Smooth muscle cell (in vitro differentiated cells): Measurements from ENCODE around the gene LSM14A. TPM values are rescaled to one million over a fixed set of nuclear protein-coding genes. Genes with fewer than 3 reads are reported as not detected.
"Not testable (repeated sequence)": the region's sequence is repeated elsewhere in the genome, so short reads cannot be mapped to it uniquely, and the experiment has no call there.

Experiments
- DNase-seq: peaks from one replicate; lab custom pipeline; 2025; ENCODE audit not compliant: unreplicated experiment; lab: John Stamatoyannopoulos, UW
- H2AFZ ChIP-seq: fragments of 200-600 bp; sonication (generic); 2 replicates; pipeline ENCODE4 v1.6.0; 2016; ENCODE audit warnings: antibody characterized with exemption, low read depth, mild to moderate bottlenecking
- H3F3A ChIP-seq: fragments of 200-600 bp; sonication (generic); 2 replicates; pipeline ENCODE4 v1.6.0; 2017; ENCODE audit warnings: antibody characterized with exemption, low read depth
- H3K27ac ChIP-seq: fragments of 200-600 bp; sonication (generic); 2 replicates; pipeline ENCODE4 v1.5.1; 2016; ENCODE audit warnings: low read depth, mild to moderate bottlenecking
- H3K27me3 ChIP-seq: fragments of 200-600 bp; sonication (generic); 2 replicates; pipeline ENCODE4 v1.6.1; 2016; ENCODE audit warnings: low read depth, mild to moderate bottlenecking
- H3K36me3 ChIP-seq: fragments of 200-600 bp; sonication (generic); 2 replicates; pipeline ENCODE4 v1.5.1; 2016; ENCODE audit warnings: low read depth
- H3K4me1 ChIP-seq: fragments of 200-600 bp; sonication (generic); 2 replicates; pipeline ENCODE4 v1.5.1; 2016; ENCODE audit warnings: low read depth
- H3K4me2 ChIP-seq: fragments of 200-600 bp; sonication (generic); 2 replicates; pipeline ENCODE4 v1.6.0; 2016; ENCODE audit warnings: mild to moderate bottlenecking
- H3K4me3 ChIP-seq: fragments of 200-600 bp; sonication (generic); 2 replicates; pipeline ENCODE4 v1.5.1; 2016; ENCODE audit warnings: mild to moderate bottlenecking
- H3K79me2 ChIP-seq: fragments of 200-600 bp; sonication (generic); 2 replicates; pipeline ENCODE4 v1.6.0; 2016; ENCODE audit warnings: low read depth, mild to moderate bottlenecking
- H3K9ac ChIP-seq: fragments of 200-600 bp; sonication (generic); 2 replicates; pipeline ENCODE4 v1.6.0; 2016; ENCODE audit warnings: low read depth
- H3K9me3 ChIP-seq: fragments of 200-600 bp; sonication (generic); replicated peaks from 2 replicates; pipeline ENCODE4 v1.5.1; 2016; ENCODE audit warnings: low read depth
- H4K20me1 ChIP-seq: fragments of 200-600 bp; sonication (generic); 2 replicates; pipeline ENCODE4 v1.6.0; 2016; ENCODE audit warnings: low read depth
- WGBS: methylation state at CpG from one replicate; pipeline ENCODE4 v1.1.7; 2016; ENCODE audit warnings: low lambda C conversion rate; 5-methylcytosine and 5-hydroxymethylcytosine counted together
- polyA plus RNA-seq: library from polyadenylated mRNA; unstranded; fragments of >200 nt; fragmentation: Nextera tagmentation; extraction: Ambion mirVana; gene quantifications from 2 replicates; pipeline ENCODE4 v1.2.1, GENCODE V29; 2016
- total RNA-seq: library from RNA; depleted of rRNA; stranded (reverse); fragments of >200 nt; gene quantifications from 2 replicates; pipeline ENCODE4 v1.2.3, GENCODE V29; 2014
- TF ChIP-seq, protein P1 (sequence below): fragments of 200-600 bp; sonication (generic); IDR thresholded peaks from 2 replicates; pipeline ENCODE4 v1.5.1; 2017; ENCODE audit warnings: borderline replicate concordance, mild to moderate bottlenecking, antibody characterized with exemption; ENCODE audit not compliant: insufficient read depth, poor library complexity, severe bottlenecking

LSM14A gene
- total and polyA plus RNA-seq, 2 experiments from 2014 or later = 63.0 to 90.9 TPM

DNA sequence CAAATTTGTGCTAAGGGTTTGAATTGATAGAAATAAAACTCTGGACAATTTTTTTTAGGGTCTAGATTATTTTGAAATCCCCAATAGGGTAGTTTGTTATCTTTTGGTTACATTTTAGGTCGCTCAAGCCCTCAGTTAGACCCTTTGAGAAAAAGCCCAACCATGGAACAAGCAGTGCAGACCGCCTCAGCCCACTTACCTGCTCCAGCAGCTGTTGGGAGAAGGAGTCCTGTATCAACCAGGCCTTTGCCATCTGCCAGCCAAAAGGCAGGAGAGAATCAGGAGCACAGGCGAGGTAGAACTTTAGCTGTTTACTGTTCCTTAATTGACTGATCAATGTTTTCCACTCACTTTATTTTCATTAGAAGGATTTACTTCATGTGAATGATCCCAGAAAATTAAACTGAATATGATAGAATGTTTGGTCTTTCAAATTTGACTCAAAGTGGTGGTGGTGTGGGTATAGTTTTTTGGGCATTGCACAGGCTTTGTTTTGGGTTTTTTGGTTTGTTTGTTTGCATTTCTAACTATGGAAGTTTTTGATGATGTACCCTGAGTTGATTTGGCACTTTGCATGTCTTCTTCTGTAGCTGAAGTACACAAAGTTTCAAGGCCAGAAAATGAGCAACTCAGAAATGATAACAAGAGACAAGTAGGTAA, 42.8 kb downstream of the LSM14A start:
- H4K20me1 ChIP-seq = peaks cover 95% of the 10 kb centered on the region
- H3K79me2 ChIP-seq = peaks cover 32% of the 10 kb centered on the region
- WGBS = 100% methylated on average over 3 of the region's 3 CpGs
- H3K4me3 ChIP-seq = no peak overlapping the region
- H3K4me2 ChIP-seq = no peak overlapping the region
- H2AFZ ChIP-seq = no peak overlapping the region
- no peaks in the 10 kb centered on the region for H3K9me3 ChIP-seq
- TF ChIP-seq, protein P1, sequence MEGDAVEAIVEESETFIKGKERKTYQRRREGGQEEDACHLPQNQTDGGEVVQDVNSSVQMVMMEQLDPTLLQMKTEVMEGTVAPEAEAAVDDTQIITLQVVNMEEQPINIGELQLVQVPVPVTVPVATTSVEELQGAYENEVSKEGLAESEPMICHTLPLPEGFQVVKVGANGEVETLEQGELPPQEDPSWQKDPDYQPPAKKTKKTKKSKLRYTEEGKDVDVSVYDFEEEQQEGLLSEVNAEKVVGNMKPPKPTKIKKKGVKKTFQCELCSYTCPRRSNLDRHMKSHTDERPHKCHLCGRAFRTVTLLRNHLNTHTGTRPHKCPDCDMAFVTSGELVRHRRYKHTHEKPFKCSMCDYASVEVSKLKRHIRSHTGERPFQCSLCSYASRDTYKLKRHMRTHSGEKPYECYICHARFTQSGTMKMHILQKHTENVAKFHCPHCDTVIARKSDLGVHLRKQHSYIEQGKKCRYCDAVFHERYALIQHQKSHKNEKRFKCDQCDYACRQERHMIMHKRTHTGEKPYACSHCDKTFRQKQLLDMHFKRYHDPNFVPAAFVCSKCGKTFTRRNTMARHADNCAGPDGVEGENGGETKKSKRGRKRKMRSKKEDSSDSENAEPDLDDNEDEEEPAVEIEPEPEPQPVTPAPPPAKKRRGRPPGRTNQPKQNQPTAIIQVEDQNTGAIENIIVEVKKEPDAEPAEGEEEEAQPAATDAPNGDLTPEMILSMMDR = no peak
- DNase-seq = no peak
- no peak overlapping the region for H3K9ac ChIP-seq
- peaks cover 3% of the 10 kb centered on the region for H3K36me3 ChIP-seq
- H3F3A ChIP-seq = peaks cover 28% of the 10 kb centered on the region
- H3K27ac ChIP-seq = no peak overlapping the region
- H3K27me3 ChIP-seq = no peaks in the 10 kb centered on the region
- H3K4me1 ChIP-seq = no peaks in the 10 kb centered on the region

DNA sequence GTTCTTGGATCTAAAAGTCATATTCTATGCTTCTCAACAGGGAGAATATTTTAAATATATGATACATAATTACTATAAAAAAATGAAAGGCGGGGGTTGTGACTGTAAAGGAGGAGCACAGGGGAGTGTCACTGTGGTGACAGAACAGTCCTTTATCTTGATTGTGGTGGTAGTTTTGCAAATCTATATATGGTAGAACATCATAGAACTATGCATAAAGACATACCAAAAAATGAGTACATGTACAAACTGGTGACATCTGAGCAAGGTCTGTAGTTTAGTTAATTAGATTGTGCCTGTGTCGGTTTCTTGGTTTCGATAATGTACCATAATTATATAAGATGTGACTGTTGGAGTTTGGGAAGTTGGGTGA, 43.3 kb downstream of the LSM14A start:
- Histone ChIP-seq H3K27me3 (no peaks in the 10 kb centered on the region), H3K36me3 (peaks cover 3% of the 10 kb centered on the region), H4K20me1 (peaks cover 95% of the 10 kb centered on the region), H3K9me3 (no peaks in the 10 kb centered on the region), H3K4me1 (no peaks in the 10 kb centered on the region), H3K27ac (no peak overlapping the region), H3K4me2 (no peak overlapping the region), H3K9ac (no peak overlapping the region), H2AFZ (no peak overlapping the region), H3K4me3 (no peak overlapping the region), H3F3A (peaks cover 28% of the 10 kb centered on the region), H3K79me2 (peaks cover 34% of the 10 kb centered on the region)
- 97% methylated on average over 3 of the region's 3 CpGs for WGBS
- TF ChIP-seq, protein P1 = no peak
- DNase-seq = no peak

DNA sequence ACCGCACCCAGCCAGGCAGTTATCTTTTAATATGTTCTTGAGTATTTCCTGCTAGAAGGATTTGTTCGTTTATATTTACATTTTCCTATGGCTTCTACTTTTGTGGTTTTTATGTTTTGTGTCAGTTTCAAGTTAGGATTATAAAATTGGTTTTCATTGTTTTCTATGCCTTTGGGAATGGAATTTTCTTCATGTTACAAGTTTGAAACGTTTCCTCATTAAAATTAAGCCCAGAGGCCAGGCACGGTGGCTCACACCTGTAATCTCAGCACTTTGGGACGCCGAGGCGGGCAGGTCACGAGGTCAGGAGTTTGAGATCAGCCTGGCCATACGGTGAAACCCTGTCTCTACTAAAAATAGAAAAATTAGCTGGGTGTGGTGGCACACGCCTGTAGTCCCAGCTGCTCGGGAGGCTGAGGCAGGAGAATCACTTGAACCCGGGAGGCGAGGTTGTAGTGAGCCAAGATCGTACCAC, 44.5 kb downstream of the LSM14A start:
- DNase-seq, H3K9ac ChIP-seq, H2AFZ ChIP-seq, H3K27ac ChIP-seq, H3K27me3 ChIP-seq, H3K4me3 ChIP-seq, H3K9me3 ChIP-seq, H3K36me3 ChIP-seq, H3K4me2 ChIP-seq, H3K4me1 ChIP-seq: not testable (repeated sequence)
- 85% methylated on average over 14 of the region's 14 CpGs for WGBS
- Histone ChIP-seq H3K79me2 (peaks cover 36% of the 10 kb centered on the region), H4K20me1 (peaks cover 97% of the 10 kb centered on the region), H3F3A (peaks cover 28% of the 10 kb centered on the region)

DNA sequence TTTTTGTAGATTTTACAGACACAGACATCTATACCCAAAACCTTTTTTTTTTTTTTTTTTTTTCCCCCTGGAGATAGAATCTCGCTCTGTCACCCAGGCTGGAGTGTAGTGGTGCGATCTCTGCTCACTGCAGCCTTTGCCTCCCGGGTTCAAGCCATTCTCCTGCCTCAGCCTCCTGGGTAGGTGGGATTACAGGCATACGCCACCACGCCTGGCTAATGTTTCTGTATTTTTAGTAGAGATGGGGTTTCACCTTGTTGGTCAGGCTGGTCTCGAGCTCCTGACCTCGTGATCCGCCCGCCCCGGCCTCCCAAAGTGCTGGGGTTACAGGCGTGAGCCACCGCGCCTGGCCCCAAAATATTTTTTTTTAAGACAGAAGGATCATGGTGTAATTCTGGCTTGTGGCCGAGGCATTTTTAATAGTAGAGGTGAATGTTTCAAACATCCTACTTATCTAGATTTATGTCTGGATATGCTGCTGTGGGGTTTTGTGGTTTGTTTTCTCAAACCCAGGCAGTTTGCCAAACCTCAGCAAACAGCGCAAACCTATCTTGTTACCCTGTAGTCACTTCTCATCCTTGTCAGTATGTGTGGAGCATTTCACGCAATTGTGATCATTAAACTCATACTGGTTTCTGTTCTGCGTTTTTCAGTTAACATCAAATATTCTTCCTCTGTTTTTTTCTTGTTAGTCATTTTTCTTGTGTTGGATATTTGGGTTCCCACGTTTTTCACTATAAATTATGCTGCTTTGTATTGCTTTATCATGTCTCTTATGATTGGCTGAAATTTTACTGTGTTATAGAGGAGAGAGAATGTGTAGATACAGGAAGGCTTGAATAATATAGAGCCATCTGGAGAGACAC, 45.9 kb downstream of the LSM14A start:
- peaks cover 28% of the 10 kb centered on the region for H3F3A ChIP-seq
- DNase-seq = no peak
- WGBS = 71% methylated on average over 18 of the region's 18 CpGs
- H2AFZ ChIP-seq = no peak overlapping the region
- TF ChIP-seq, protein P1 = no peak
- H3K36me3 ChIP-seq = peaks cover 6% of the 10 kb centered on the region
- no peaks in the 10 kb centered on the region for H3K27me3 ChIP-seq
- H3K27ac ChIP-seq = peak overlapping the region; percentile 68
- H4K20me1 ChIP-seq = peaks cover 98% of the 10 kb centered on the region
- H3K4me1 ChIP-seq = no peaks in the 10 kb centered on the region
- H3K4me2 ChIP-seq = no peak overlapping the region
- no peak overlapping the region for H3K4me3 ChIP-seq
- H3K9me3 ChIP-seq = no peaks in the 10 kb centered on the region
- H3K79me2 ChIP-seq = peaks cover 39% of the 10 kb centered on the region
- H3K9ac ChIP-seq = no peak overlapping the region
